GM12878 (cell line): ENCODE results near the gene SLFN14. TPM values are rescaled to one million over a fixed set of nuclear protein-coding genes. Genes with fewer than 3 reads are reported as not detected.

Experiments
- ATAC-seq: fragments of 200-7000 bp; cut with Tn5 transposase; 3 replicates; pipeline ENCODE4 v1.9.1; 2020; ENCODE audit warnings: mild to moderate bottlenecking, moderate library complexity
- BruUV-seq: library from RNA; stranded (reverse); fragments of 400-500 nt; replicated peaks from 2 replicates; lab custom pipeline; 2021; lab: Mats Ljungman, UMichigan
- CTCF ChIA-PET: fragments of 300-600 bp; sonication (Branson Sonifier 250); formaldehyde crosslinking; extraction: SDS; loops from one replicate; lab custom pipeline; 2021; ENCODE audit warnings: inconsistent platforms; lab: Yijun Ruan, JAX
- POLR2A ChIA-PET: fragments of 350-600 bp; formaldehyde crosslinking; extraction: SDS; loops from one replicate; lab custom pipeline; 2021; ENCODE audit warnings: inconsistent platforms; lab: Charles Lee
- RAD21 ChIA-PET: fragments of 300-600 bp; sonication (Branson Sonifier 250); formaldehyde crosslinking; loops from one replicate; lab custom pipeline; 2023; ENCODE audit warnings: antibody characterized with exemption; ENCODE audit not compliant: unreplicated experiment; lab: Charles Lee
- SMC1A ChIA-PET: fragments of 300-600 bp; sonication (Branson Sonifier 250); formaldehyde crosslinking; loops from one replicate; lab custom pipeline; 2023; ENCODE audit not compliant: unreplicated experiment, uncharacterized antibody; lab: Charles Lee
- DNase-seq: peaks from one replicate; pipeline ENCODE4 v3.0.0-alpha.2; 2011; ENCODE audit warnings: low read depth, low spot score
- FAIRE-seq: peaks from 3 replicates; lab custom pipeline; 2011; peaks lifted over from hg19 to GRCh38; lab: Jason Lieb, UNC
- H2AFZ ChIP-seq: 2 replicates; pipeline ENCODE4 v1.6.0; 2011; ENCODE audit warnings: low read depth, low read length, control low read depth; ENCODE audit not compliant: control insufficient read depth
- H3K27ac ChIP-seq: 2 replicates; pipeline ENCODE4 v1.5.1; 2011; ENCODE audit warnings: control low read depth; ENCODE audit not compliant: control insufficient read depth, insufficient read depth
- H3K27me3 ChIP-seq, 2 experiments: replicated peaks in 1 of 2; 2 replicates each; pipeline versions ENCODE4 v1.6.0 to v1.6.1; 2011; ENCODE audit warnings: low read length in 1 of 2; ENCODE audit not compliant: control insufficient read depth in 2 of 2, insufficient read depth in 2 of 2
- H3K36me3 ChIP-seq, 2 experiments: 2 replicates each; pipeline ENCODE4 v1.5.1; 2011; ENCODE audit warnings: low read length in 1 of 2; ENCODE audit not compliant: control insufficient read depth in 2 of 2, insufficient read depth in 2 of 2
- H3K4me1 ChIP-seq: 2 replicates; pipeline ENCODE4 v1.6.1; 2011; ENCODE audit warnings: mild to moderate bottlenecking, low read length, moderate library complexity, mixed read lengths; ENCODE audit not compliant: control insufficient read depth, insufficient read depth
- H3K4me2 ChIP-seq: 2 replicates; pipeline ENCODE4 v1.6.0; 2011; ENCODE audit warnings: control low read depth; ENCODE audit not compliant: control insufficient read depth, insufficient read depth
- H3K4me3 ChIP-seq: fragments of 200-600 bp; sonication (generic); 2 replicates; pipeline ENCODE4 v1.5.1; 2016
- H3K79me2 ChIP-seq: 2 replicates; pipeline ENCODE4 v1.6.0; 2011; ENCODE audit warnings: low read length; ENCODE audit not compliant: control insufficient read depth, insufficient read depth
- H3K9ac ChIP-seq: 2 replicates; pipeline ENCODE4 v1.8.0; 2011; ENCODE audit warnings: low read length, control low read depth, mixed read lengths; ENCODE audit not compliant: control insufficient read depth, insufficient read depth
- H3K9me3 ChIP-seq: replicated peaks from 3 replicates; pipeline ENCODE4 v1.5.1; 2011; ENCODE audit warnings: mild to moderate bottlenecking, low read length; ENCODE audit not compliant: control insufficient read depth, insufficient read depth
- H4K20me1 ChIP-seq: 2 replicates; pipeline ENCODE4 v1.6.0; 2011; ENCODE audit not compliant: control insufficient read depth, insufficient read depth
- ATF7 ChIP-seq: fragments of 450-650 bp; IDR thresholded peaks from 2 replicates; pipeline ENCODE4 v1.6.1; 2016; ENCODE audit warnings: low read depth, mild to moderate bottlenecking
- BMI1 ChIP-seq: fragments of 450-650 bp; IDR thresholded peaks from 2 replicates; pipeline ENCODE4 v1.6.1; 2016; ENCODE audit warnings: mild to moderate bottlenecking, moderate library complexity, borderline replicate concordance
- CREB1 ChIP-seq: IDR thresholded peaks from 2 replicates; pipeline ENCODE4 v1.6.1; 2012; ENCODE audit warnings: low read depth, mild to moderate bottlenecking, inconsistent platforms
- FOS ChIP-seq: IDR thresholded peaks from 3 replicates; pipeline ENCODE4 v1.6.1; 2011; ENCODE audit warnings: borderline replicate concordance; ENCODE audit not compliant: insufficient read length; ENCODE audit errors: extremely low read depth
- MYB ChIP-seq: fragments of 150-350 bp; IDR thresholded peaks from 2 replicates; pipeline ENCODE4 v1.6.1; 2014; ENCODE audit warnings: mild to moderate bottlenecking, low read depth, low read length, borderline replicate concordance
- NBN ChIP-seq: fragments of 450-650 bp; IDR thresholded peaks from 2 replicates; pipeline ENCODE4 v1.6.1; 2016
- SMAD1 ChIP-seq: fragments of 450-650 bp; IDR thresholded peaks from 2 replicates; pipeline ENCODE4 v1.6.1; 2018; ENCODE audit warnings: mild to moderate bottlenecking, low read depth; ENCODE audit not compliant: partially characterized antibody
- SREBF2 ChIP-seq: IDR thresholded peaks from 2 replicates; pipeline ENCODE4 v1.6.1; 2012; ENCODE audit warnings: mild to moderate bottlenecking, low read length
- STAT3 ChIP-seq: IDR thresholded peaks from 2 replicates; pipeline ENCODE4 v1.6.1; 2011; ENCODE audit warnings: low read depth, low read length, improper control_type of control experiment
- TCF7 ChIP-seq: IDR thresholded peaks from 2 replicates; pipeline ENCODE4 v1.6.1; 2014; ENCODE audit warnings: antibody characterized with exemption, borderline replicate concordance
- WGBS: methylation state at CpG from one replicate; pipeline ENCODE4 v1.1.6; 2016; ENCODE audit warnings: low lambda C conversion rate; ENCODE audit not compliant: insufficient replicate concordance, insufficient coverage; ENCODE audit errors: missing lambda C conversion rate; 5-methylcytosine and 5-hydroxymethylcytosine counted together
- in situ Hi-C: fragments of 300-500 bp; cut with MboI; formaldehyde crosslinking; loops from 9 replicates; pipeline ENCODE4 v1.14.3; 2018; ENCODE audit warnings: mixed read lengths
- intact Hi-C: fragments of 100-400 bp; cut with micrococcal nuclease; formaldehyde crosslinking; loops from one replicate; pipeline ENCODE4 v1.14.2; 2022; ENCODE audit not compliant: unreplicated experiment
- polyA plus RNA-seq, 11 experiments: library from polyadenylated mRNA; depleted of rRNA in 4 of 11; unstranded in 6 of 11; stranded (reverse) in 5 of 11; fragments of >200 nt; fragmentation: Nextera tagmentation in 4 of 11; fragmentation: Illumina TruSeq in 1 of 11; extraction: Ambion mirVana in 4 of 11; extraction: Trizol in 1 of 11; gene quantifications; 1 replicate in 1 of 11; 2 replicates in 10 of 11; pipeline versions ENCODE4 v1.2.1 to v1.2.3, GENCODE V29; 2011 to 2016; ENCODE audit warnings: inconsistent platforms in 2 of 11, missing spikeins in 2 of 11, low read depth in 1 of 11
- total RNA-seq, 4 experiments: library from RNA; depleted of rRNA in 3 of 4; stranded (reverse); fragments of >200 nt in 3 of 4; fragmentation: Illumina TruSeq in 1 of 4; extraction: Trizol in 1 of 4; gene quantifications; 2 replicates each; pipeline versions ENCODE4 v1.2.1 to v1.2.3, GENCODE V29; 2013 to 2021
- TF ChIP-seq, protein P1 (sequence below): IDR thresholded peaks from 2 replicates; pipeline ENCODE4 v1.6.1; 2012; ENCODE audit warnings: mild to moderate bottlenecking, low read depth, low read length
- TF ChIP-seq, protein P2 (sequence below): IDR thresholded peaks from 2 replicates; pipeline ENCODE4 v1.6.1; 2011; ENCODE audit warnings: mild to moderate bottlenecking, low read depth, low read length, moderate library complexity; ENCODE audit not compliant: insufficient replicate concordance
- TF ChIP-seq, protein P3 (sequence below): fragments of 450-650 bp; formaldehyde crosslinking; IDR thresholded peaks from 2 replicates; pipeline ENCODE4 v1.5.0; 2022; ENCODE audit warnings: mild to moderate bottlenecking, missing genetic modification characterization

The SLFN14 gene
- total and polyA plus RNA-seq, 10 of the 15 experiments (the other 5 are each of a cell fraction or from before 2014, with no cell fraction given) = 0.06 to 0.11 (median 0.06) TPM; not detected in 7

DNA sequence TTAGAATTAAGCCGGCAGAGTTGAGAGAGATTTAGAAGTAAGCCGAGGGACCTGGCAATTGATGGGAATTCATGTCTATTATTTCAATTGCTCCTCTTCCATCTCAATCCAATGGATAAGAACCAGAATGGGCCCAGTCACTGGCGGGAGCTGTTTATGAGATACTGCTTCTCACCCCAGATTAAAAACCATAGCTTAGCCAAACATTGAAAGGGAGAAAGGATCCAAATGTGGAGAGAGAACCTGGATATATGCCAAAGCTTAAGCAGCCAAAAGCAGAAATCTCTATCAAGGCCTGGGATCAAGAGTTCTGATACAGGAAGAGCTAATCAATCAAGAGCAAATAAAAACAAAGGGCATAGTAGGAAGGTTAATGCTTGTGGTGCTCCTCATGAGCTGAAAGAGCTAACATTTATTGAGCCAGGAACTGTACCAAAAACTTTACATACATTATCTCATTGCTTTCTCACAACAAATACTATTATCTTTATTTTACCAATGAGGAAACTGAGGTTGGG lies 26.0 kb downstream of the SLFN14 start (continued):
- TF ChIP-seq, protein P1, sequence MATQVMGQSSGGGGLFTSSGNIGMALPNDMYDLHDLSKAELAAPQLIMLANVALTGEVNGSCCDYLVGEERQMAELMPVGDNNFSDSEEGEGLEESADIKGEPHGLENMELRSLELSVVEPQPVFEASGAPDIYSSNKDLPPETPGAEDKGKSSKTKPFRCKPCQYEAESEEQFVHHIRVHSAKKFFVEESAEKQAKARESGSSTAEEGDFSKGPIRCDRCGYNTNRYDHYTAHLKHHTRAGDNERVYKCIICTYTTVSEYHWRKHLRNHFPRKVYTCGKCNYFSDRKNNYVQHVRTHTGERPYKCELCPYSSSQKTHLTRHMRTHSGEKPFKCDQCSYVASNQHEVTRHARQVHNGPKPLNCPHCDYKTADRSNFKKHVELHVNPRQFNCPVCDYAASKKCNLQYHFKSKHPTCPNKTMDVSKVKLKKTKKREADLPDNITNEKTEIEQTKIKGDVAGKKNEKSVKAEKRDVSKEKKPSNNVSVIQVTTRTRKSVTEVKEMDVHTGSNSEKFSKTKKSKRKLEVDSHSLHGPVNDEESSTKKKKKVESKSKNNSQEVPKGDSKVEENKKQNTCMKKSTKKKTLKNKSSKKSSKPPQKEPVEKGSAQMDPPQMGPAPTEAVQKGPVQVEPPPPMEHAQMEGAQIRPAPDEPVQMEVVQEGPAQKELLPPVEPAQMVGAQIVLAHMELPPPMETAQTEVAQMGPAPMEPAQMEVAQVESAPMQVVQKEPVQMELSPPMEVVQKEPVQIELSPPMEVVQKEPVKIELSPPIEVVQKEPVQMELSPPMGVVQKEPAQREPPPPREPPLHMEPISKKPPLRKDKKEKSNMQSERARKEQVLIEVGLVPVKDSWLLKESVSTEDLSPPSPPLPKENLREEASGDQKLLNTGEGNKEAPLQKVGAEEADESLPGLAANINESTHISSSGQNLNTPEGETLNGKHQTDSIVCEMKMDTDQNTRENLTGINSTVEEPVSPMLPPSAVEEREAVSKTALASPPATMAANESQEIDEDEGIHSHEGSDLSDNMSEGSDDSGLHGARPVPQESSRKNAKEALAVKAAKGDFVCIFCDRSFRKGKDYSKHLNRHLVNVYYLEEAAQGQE = no peak
- no peak for TF ChIP-seq CREB1

DNA sequence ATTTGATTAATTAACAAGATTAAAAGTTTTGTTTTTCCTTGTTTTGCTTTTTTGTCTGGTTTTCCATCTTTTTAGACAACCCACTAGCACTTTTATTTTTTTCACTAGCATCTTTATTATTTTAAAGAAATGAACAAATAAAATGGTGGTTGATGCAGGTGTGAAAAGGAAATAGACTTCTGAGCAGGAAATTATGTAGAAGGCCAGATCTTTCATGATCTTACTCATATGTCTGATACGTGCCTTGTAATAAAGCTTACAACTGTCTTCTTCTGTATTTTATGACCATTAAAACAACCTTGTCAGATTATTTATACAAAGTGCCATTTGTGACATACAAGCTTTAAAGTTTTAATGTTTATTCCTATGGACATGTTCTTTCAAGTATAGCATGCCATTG lies 29.5 kb downstream of the SLFN14 start:
- Histone ChIP-seq H3K4me3 (no peak overlapping the region), H3K9ac (no peak overlapping the region), H3K4me2 (no peak overlapping the region), H3K36me3 (0 out of 4 replicates have a peak, but pooled peaks cover 0 to 3% of the 10 kb centered on the region in 2 experiments), H3K27ac (no peak overlapping the region), H2AFZ (no peak overlapping the region), H4K20me1 (no peaks in the 10 kb centered on the region), H3K4me1 (peaks cover 4% of the 10 kb centered on the region; the same call in 1 of the 2 replicates), H3K79me2 (peaks cover 63% of the 10 kb centered on the region), H3K27me3 (no peaks in the 10 kb centered on the region), H3K9me3 (no peaks in the 10 kb centered on the region; the same call in 2 of the 3 replicates)
- ChIA-PET CTCF (interaction anchor here (16.4 kb wide), 1 partner anchor 218 kb away, joined by 321 read pairs; no protein-coding TSS in a partner anchor), RAD21 (interaction anchor here (0.6 to 2.3 kb wide), 4 partner anchors 9 to 218 kb away, joined by 3 to 15 read pairs (median 4); no protein-coding TSS in a partner anchor), POLR2A (no interaction called here), SMC1A (interaction anchor here (0.7 to 12.6 kb wide), 6 partner anchors 10 to 549 kb away, joined by 3 to 251 read pairs (median 4); partner anchors contain the start of gene SLFN13)
- BruUV-seq = no TSS peak
- no peak for ATAC-seq
- in situ Hi-C loops = no loop called here
- TF ChIP-seq SMAD1 (no peak), MYB (no peak), NBN (no peak), ATF7 (no peak), TCF7 (no peak), STAT3 (no peak), BMI1 (no peak), SREBF2 (no peak), FOS (no peak)
- TF ChIP-seq, protein P2, sequence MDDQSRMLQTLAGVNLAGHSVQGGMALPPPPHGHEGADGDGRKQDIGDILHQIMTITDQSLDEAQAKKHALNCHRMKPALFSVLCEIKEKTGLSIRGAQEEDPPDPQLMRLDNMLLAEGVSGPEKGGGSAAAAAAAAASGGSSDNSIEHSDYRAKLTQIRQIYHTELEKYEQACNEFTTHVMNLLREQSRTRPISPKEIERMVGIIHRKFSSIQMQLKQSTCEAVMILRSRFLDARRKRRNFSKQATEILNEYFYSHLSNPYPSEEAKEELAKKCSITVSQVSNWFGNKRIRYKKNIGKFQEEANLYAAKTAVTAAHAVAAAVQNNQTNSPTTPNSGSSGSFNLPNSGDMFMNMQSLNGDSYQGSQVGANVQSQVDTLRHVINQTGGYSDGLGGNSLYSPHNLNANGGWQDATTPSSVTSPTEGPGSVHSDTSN = no peak
- TF ChIP-seq, protein P3, sequence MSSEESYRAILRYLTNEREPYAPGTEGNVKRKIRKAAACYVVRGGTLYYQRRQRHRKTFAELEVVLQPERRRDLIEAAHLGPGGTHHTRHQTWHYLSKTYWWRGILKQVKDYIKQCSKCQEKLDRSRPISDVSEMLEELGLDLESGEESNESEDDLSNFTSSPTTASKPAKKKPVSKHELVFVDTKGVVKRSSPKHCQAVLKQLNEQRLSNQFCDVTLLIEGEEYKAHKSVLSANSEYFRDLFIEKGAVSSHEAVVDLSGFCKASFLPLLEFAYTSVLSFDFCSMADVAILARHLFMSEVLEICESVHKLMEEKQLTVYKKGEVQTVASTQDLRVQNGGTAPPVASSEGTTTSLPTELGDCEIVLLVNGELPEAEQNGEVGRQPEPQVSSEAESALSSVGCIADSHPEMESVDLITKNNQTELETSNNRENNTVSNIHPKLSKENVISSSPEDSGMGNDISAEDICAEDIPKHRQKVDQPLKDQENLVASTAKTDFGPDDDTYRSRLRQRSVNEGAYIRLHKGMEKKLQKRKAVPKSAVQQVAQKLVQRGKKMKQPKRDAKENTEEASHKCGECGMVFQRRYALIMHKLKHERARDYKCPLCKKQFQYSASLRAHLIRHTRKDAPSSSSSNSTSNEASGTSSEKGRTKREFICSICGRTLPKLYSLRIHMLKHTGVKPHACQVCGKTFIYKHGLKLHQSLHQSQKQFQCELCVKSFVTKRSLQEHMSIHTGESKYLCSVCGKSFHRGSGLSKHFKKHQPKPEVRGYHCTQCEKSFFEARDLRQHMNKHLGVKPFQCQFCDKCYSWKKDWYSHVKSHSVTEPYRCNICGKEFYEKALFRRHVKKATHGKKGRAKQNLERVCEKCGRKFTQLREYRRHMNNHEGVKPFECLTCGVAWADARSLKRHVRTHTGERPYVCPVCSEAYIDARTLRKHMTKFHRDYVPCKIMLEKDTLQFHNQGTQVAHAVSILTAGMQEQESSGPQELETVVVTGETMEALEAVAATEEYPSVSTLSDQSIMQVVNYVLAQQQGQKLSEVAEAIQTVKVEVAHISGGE (CRISPR knock-in tag) = no peak
- WGBS = 7% methylated on average over 1 of the region's 1 CpG
- DNase-seq = no peak
- intact Hi-C loops = loop anchor here (10.0 kb wide), 1 partner anchor 386 kb away; the partner anchor contains the start of genes NLE1 and UNC45B
- no peak for FAIRE-seq
